Measurements from ENCODE around the gene UGCG.
"Not testable (repeated sequence)": the region's sequence is repeated elsewhere in the genome, so short reads cannot be mapped to it uniquely, and the experiment has no call there.

Gene UGCG

GRCh38 chr9:111957856-111958631 is 61.4 kb downstream of the UGCG start:
- no peak for TF ChIP-seq CTCF (IDR thresholded peaks at IDR 0.05; ENCODE audit: poor library complexity, severe bottlenecking)
- no peak overlapping the region for H3K4me3 ChIP-seq (ENCODE audit: severe bottlenecking)
- H3K27me3 ChIP-seq (ENCODE audit: insufficient read depth, poor library complexity, severe bottlenecking), result no peaks in the 10 kb centered on the region
- DNase-seq (ENCODE audit: low spot score) (peak; percentile 66), ATAC-seq (ENCODE audit: low read depth) (peak; percentile 84)
- H3K36me3 ChIP-seq (ENCODE audit: low read depth), result no peaks in the 10 kb centered on the region
- H3K4me1 ChIP-seq (ENCODE audit: insufficient read depth, poor library complexity, severe bottlenecking), result peaks cover 30% of the 10 kb centered on the region
- no peaks in the 10 kb centered on the region for H3K9me3 ChIP-seq (ENCODE audit: severe bottlenecking)
- H3K27ac ChIP-seq (ENCODE audit: poor library complexity, severe bottlenecking), result peak overlapping the region; percentile 100

- H3K9me3 ChIP-seq (ENCODE audit: severe bottlenecking), result no peaks in the 10 kb centered on the region
These were observed 63.1 kb downstream of the UGCG start for GRCh38 chr9:111959468-111960359.

DNA sequence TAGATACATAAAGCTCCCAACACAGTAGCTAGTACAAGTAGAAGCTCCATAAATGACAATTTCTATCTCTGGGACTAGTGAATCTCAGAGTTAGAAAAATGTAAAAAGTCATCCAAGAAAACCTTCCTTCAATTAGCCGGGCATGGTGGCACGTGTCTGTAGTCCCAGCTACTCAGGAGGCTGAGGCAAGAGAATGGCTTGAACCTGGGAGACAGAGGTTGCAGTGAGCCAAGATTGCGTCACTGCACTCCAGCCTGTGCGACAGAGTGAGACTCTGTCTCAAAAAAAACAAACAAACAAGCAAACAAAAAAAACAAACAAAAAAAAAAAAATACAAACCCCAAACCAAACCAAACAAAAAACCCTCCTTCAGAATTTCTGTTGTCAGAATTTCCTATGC is 63.9 kb downstream of the UGCG start:
- not testable (repeated sequence) for H3K9me3 ChIP-seq (ENCODE audit: severe bottlenecking); H3K27me3 ChIP-seq (ENCODE audit: insufficient read depth, poor library complexity, severe bottlenecking); ATAC-seq (ENCODE audit: low read depth); H3K4me3 ChIP-seq (ENCODE audit: severe bottlenecking); DNase-seq (ENCODE audit: low spot score); H3K36me3 ChIP-seq (ENCODE audit: low read depth)
- peak overlapping the region; percentile 100 for H3K27ac ChIP-seq (ENCODE audit: poor library complexity, severe bottlenecking)
- H3K4me1 ChIP-seq (ENCODE audit: insufficient read depth, poor library complexity, severe bottlenecking), result peaks cover 39% of the 10 kb centered on the region

More at GRCh38 chr9:111959468-111960359, 63.1 kb downstream of the UGCG start:
- TF ChIP-seq CTCF (IDR thresholded peaks at IDR 0.05; ENCODE audit: poor library complexity, severe bottlenecking), result no peak
- ATAC-seq (ENCODE audit: low read depth), result peak; percentile 78
- no peaks in the 10 kb centered on the region for H3K27me3 ChIP-seq (ENCODE audit: insufficient read depth, poor library complexity, severe bottlenecking)
- H3K27ac ChIP-seq (ENCODE audit: poor library complexity, severe bottlenecking), result peak overlapping the region; percentile 100
- H3K4me1 ChIP-seq (ENCODE audit: insufficient read depth, poor library complexity, severe bottlenecking), result peaks cover 32% of the 10 kb centered on the region
- H3K36me3 ChIP-seq (ENCODE audit: low read depth), result no peaks in the 10 kb centered on the region
- peak; percentile 78 for DNase-seq (ENCODE audit: low spot score)
- no peak overlapping the region for H3K4me3 ChIP-seq (ENCODE audit: severe bottlenecking)

GRCh38 chr9:111961009-111961408 is 64.4 kb downstream of the UGCG start:
- Histone ChIP-seq H3K27me3 (ENCODE audit: insufficient read depth, poor library complexity, severe bottlenecking) (no peaks in the 10 kb centered on the region), H3K36me3 (ENCODE audit: low read depth) (no peaks in the 10 kb centered on the region), H3K4me3 (ENCODE audit: severe bottlenecking) (no peak overlapping the region), H3K27ac (ENCODE audit: poor library complexity, severe bottlenecking) (peak overlapping the region; percentile 100), H3K9me3 (ENCODE audit: severe bottlenecking) (no peaks in the 10 kb centered on the region), H3K4me1 (ENCODE audit: insufficient read depth, poor library complexity, severe bottlenecking) (peaks cover 42% of the 10 kb centered on the region)
- ATAC-seq (ENCODE audit: low read depth) (no peak), DNase-seq (ENCODE audit: low spot score) (no peak)
- TF ChIP-seq CTCF (IDR thresholded peaks at IDR 0.05; ENCODE audit: poor library complexity, severe bottlenecking), result no peak

DNA sequence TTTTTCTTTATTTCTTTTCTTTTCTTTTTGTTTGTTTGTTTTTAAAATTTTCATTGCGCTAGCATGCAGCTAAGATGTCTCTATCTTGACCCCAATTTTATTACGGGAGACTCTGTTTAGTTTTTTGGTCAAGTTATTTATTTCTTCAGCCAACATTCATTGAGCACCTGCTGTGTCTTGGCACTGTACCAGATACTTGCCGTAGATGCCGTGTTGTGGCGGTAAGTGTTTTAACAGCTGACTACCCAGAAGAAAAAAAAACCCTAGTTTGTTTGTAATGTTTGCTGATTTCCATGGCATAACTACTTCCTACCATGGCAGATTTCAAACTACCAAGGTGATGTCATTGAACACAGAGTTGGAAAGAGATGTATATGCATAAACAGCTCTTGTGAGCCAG is 65.0 kb downstream of the UGCG start:
- Histone ChIP-seq H3K27me3 (ENCODE audit: insufficient read depth, poor library complexity, severe bottlenecking) (no peaks in the 10 kb centered on the region), H3K36me3 (ENCODE audit: low read depth) (no peaks in the 10 kb centered on the region), H3K4me3 (ENCODE audit: severe bottlenecking) (no peak overlapping the region), H3K9me3 (ENCODE audit: severe bottlenecking) (no peaks in the 10 kb centered on the region), H3K27ac (ENCODE audit: poor library complexity, severe bottlenecking) (peak overlapping the region; percentile 100), H3K4me1 (ENCODE audit: insufficient read depth, poor library complexity, severe bottlenecking) (peaks cover 42% of the 10 kb centered on the region)
- DNase-seq (ENCODE audit: low spot score) (no peak), ATAC-seq (ENCODE audit: low read depth) (no peak)
- TF ChIP-seq CTCF (IDR thresholded peaks at IDR 0.05; ENCODE audit: poor library complexity, severe bottlenecking), result no peak

Measured in RWPE2 (cell line).